Stimulated activated CD4-positive, alpha-beta T cell treated with anti-CD3 and anti-CD28 coated beads, TNF-alpha, amount 100 ng/mL, for 24 hours (primary cell): ENCODE results near the gene DCTN1.
A peak's percentile ranks its signal among the peaks of the same experiment; 100 is the strongest.
"Not testable (repeated sequence)": the region's sequence is repeated elsewhere in the genome, so short reads cannot be mapped to it uniquely, and the experiment has no call there.

Experiments
- DNase-seq, 3 experiments: peaks; one replicate each; pipeline ENCODE4 v3.0.0-alpha.2; 2020; ENCODE audit warnings: low read depth in 3 of 3

Gene DCTN1

GRCh38 chr2:74379851-74380789 lies at the start of gene DCTN1:
Gene DCTN1 (minus strand): TSS chr2:74380311. CDS start chr2:74380037, 274 bp downstream.
- no peak for DNase-seq

- DNase-seq, result no peak
Measured at GRCh38 chr2:74428675-74429074, 48.6 kb upstream of the DCTN1 start.

DNA sequence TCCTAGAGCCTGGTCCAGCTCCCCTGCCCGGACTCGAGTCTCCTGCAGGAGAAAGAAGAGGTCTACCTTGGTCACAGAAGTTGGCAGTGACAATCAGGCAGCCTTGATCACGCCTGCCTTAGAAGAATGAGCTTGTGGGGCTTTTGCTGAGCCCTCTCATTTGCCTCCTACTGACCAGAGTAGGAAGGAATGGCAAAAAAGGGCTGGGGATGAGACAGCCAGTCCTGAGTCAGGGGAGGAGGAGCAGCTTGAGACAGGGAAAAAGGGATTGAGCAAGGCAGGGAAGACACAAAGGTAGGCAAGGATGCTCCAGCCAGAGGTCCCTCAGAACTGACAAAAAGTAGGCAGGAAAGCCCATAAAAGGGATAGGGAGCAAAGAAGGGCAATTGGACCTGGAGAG lies 47.4 kb upstream of the DCTN1 start:
- DNase-seq, result no peak

DNA sequence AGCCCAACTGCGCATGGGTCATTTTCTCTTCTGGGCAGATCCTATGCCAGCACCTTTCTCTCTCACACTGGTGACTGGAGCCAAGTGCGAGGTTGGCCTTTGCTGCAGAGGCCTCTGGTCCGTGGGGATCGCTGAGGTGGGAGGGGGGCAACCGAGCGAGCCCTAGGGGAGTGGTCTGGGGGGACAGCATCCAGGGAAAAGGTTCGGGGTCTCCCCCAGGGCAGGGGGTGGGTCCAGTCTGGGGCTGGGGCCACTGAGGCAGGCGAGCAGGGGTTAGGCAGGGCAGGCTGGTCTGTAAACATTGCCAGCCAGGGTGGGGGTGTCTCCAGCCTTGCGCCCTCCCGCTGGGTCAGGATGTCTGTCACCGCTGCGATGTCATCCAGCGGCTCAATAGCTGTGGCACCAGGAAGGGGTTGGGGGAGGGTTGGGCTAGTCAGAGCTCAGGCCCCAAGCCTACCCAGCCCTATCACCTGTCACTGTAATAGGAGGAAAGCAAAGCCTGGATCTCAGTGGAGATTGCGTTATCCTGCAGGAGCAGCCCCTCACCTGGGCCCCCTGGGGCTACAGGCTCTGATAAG lies 46.2 kb upstream of the DCTN1 start:
- no peak for DNase-seq

DNA sequence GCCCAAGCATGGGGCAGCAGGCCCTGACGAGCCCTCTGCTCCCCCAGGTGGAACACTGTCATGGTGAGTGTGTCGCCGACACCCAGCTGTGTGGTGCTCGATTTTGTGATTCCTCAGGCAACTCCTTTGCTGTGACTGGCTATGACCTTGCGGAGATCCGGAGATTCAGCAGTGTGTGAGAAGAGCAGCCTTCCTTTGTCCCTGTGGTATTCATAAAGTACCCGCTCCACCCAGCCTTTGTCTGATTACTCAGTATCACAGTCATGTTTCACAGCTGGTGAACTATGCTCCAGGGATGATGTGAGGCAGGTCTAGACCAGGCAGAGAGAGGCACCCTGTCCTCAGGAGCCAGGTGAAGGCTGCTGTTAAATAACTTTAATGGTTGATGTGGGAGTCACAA lies 45.4 kb upstream of the DCTN1 start:
- no peak for DNase-seq

- no peak for DNase-seq
Measured at GRCh38 chr2:74424995-74425406, 44.9 kb upstream of the DCTN1 start.

DNA sequence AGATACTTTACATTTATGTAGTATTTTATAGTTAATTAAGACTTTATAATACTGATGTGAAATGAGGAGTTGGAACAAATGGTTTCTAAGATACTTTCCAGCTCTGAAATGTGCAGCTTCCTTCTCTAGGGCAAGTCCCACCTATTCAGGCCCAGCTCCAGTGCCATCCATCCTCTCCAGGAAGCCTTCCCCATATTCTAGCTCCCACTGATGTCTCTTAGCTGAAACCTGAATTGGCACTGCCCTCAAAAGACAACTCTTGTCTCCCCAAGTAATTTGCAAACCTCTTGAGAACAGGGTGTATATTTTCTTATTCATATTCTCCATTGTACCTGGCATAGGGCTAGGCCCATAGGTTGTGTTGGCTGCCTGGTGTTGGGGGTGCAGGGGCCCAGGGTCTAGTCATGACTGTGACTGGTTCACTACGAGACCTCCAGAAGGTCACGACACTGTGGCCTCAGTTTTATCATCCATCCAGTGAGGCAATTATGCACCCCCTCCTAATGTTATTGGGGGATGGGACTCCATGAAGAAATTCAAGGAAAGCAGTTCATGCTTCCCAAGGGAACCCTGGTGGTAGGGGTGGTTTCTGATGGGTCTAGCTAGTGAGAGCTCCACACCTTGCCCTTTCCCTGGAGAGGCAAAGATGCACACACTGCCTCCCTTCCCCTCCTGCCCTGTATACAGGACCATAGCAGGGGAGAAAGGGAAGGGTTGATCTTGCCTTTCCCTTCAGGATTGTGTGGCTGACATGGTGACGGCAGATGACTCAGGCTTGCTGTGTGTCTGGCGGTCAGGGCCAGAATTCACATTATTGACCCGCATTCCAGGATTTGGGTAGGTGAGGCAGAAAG lies 44.3 kb upstream of the DCTN1 start:
- DNase-seq, result no peak

DNA sequence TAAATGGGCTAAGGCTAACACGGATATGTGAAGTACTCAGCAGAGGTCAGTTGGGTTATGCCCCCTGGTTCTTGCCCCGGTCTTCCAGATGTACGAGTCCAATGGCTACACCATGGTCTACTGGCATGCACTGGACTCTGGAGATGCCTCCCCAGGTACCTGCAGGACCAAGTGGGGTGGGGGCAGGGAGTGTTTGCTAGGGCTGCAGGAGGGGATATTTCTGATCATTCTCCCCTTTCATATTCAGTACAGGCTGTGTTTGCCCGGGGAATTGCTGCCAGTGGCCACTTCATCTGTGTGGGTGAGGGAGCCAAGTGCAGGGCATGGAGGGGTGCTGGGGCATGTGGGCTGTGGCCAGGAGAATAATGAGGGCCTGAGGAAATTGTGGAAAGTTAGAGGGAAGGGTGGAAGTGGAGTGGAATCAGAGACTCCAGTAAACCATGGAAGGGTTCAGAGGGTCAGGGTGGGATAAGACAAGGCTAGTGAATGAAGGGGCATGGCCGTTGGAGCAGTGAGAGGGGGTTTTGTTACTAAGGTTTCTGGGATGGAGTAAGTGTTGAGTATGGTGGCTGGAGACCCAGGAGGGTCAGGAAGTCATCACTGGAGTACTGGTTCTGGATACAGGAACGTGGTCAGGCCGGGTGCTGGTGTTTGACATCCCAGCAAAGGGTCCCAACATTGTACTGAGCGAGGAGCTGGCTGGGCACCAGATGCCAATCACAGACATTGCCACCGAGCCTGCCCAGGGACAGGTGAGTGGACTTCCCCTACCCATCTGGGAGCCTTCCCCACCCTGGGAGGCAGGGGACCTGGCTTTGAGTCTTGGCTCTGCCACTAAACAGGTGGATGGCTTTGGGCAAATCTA lies 43.4 kb upstream of the DCTN1 start:
- no peak for DNase-seq

DNA sequence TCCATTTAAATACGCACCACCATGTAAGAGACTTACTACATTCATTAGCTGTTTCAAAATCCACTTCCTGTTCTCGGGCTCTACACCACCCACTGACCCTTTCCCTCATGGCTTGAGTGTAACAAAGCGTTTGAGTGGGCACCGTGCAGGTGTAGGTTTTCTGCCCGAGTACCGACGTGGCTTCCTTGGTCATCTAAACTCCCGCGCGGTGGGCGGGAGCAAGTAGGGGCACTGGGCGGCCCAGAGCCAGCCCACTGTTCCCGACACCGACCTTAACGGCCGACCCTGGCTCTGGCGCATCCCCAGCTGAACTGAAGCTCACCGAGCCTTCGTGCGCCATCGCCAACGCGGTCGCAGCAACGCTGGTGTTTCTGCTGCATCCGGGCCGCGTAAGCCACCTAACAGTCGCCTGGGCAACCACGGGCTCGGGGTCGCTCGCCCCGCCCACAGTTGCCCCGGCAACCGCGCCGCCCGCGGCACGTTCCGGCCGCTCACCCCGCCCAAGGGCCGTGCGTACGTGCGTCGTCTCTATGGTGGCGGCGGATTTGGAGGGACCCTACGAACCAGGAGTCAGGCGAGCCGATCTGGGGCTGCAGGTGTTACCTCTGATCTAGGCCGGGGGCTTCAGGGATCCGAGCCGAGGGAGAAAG lies 41.2 kb upstream of the DCTN1 start, which contains the start of the genes C2orf81 and WDR54:
Gene C2orf81 (minus strand): TSS at position 399 of the 650 bp plus-strand sequence. CDS start 59 bp downstream, at position 340.
Gene WDR54 (plus strand): TSS at position 510 of the 650 bp plus-strand sequence. CDS start 424 bp downstream, outside the sequence.
- peak; percentile 86 to 95 (median 92) for DNase-seq

- not testable (repeated sequence) for DNase-seq
Measured at GRCh38 chr2:74420443-74421103, 40.5 kb upstream of the DCTN1 start.

DNA sequence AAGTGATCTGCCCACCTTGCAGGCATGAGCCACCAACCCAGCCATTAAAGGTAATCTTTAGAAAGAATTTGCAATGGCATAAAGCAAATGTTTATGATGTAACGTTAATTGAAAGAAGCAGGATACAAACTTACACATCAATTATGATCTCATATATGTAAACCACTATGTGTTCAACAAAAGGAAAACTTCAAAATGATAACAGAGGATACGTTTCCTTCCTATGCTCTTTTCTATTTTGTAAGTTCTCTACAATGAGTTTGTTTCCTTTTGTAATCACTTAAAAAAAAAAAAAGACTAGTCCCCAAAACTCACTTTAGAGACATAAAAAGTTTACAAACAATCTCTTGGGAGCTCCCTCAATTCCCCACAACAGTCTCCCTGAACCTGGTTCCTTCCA lies 39.9 kb upstream of the DCTN1 start:
- DNase-seq, result no peak

- no peak for DNase-seq
Measured at GRCh38 chr2:74419345-74419744, 39.2 kb upstream of the DCTN1 start.

DNA sequence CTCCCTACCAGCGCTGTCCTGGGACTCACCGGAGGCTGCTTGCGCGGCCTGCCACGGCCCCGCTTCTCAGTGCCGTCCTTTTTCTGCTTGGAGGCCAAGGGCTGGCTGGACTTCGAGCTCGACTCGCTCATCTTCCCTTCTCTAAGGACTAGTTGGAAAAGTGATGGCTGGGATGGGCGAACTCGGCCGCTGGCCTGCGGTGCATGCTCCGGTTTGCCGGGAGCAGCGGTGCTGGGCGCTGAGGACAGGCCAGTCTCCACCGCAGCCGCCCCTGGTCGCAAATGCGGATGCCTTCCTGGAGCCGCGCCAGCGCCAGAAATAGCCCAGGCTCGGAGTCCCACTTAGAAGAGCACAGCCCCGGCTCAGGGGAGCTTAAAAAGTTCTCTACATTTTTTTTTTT lies 38.2 kb upstream of the DCTN1 start:
- DNase-seq, result no peak

DNA sequence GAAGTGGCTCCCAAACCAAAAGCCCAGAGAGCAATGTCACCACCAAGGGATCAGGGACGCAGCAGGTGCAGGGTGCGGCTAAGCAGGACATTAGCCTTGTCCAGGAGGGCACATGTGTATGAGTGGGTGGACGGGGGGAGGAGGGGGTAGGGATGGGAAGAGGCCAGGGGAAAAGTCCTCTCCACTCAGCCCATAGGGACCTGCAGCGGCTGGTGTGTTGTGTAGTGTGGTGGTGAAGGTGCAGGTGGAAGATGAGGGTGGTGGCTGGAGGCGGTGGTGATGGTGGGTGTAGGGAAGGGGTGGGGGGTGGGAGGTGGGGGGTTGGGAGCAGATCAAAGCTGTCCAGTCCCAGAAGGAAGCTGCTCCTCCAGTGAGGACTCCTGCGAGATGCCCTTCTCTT lies 37.7 kb upstream of the DCTN1 start:
- no peak for DNase-seq

DNA sequence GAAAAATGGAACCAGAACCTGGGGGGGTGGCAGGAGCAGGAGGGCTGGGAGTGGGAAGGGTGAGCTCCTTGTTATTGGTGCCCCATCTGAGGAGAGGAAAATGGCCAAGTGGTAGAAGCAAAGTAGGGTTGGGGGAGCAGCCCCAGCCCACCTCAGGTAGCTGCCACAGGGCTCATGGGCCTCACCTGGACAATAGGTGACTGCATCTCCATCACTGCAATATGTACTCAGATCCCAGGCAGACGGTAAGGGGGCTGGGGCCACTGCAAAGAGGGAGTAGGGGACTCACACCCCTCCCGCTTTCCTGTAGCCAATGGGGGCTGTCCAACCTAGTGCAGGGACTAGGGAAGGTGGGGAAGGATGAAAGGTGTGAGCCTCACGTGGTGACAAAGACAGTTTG lies 37.1 kb upstream of the DCTN1 start:
- DNase-seq, result no peak

- no peak for DNase-seq
Measured at GRCh38 chr2:74416778-74417177, 36.7 kb upstream of the DCTN1 start.

- DNase-seq, result no peak
Measured at GRCh38 chr2:74415762-74416395, 35.8 kb upstream of the DCTN1 start.

- DNase-seq, result no peak
Measured at GRCh38 chr2:74414881-74415761, 35.0 kb upstream of the DCTN1 start.
